ENCODE data around the gene CBX2. TPM values are rescaled to one million over a fixed set of nuclear protein-coding genes. Genes with fewer than 3 reads are reported as not detected.

CBX2 gene
- total and polyA plus RNA-seq, 2 donors (not counting 1 experiment from before 2014, with no cell fraction given): 0.77 to 0.83 TPM

- no peak for DNase-seq (ENCODE audit: low read depth in 2 of 2)
- Histone ChIP-seq H3K9me3 (ENCODE audit: control insufficient read depth, insufficient read depth, low read depth, low read length) (no peaks in the 10 kb centered on the region), H2AFZ (ENCODE audit: low read length) (no peak overlapping the region), H3K79me2 (ENCODE audit: control insufficient read depth, insufficient read depth, low read length) (no peaks in the 10 kb centered on the region), H4K20me1 (ENCODE audit: control insufficient read depth, extremely low read depth, insufficient read depth, low read length) (no peaks in the 10 kb centered on the region), H3K9ac (ENCODE audit: insufficient read depth, low read length) (no peak overlapping the region), H3K36me3 (ENCODE audit: control insufficient read depth, insufficient read depth, low read length) (no peaks in the 10 kb centered on the region), H3K4me1 (ENCODE audit: control insufficient read depth, extremely low read depth, insufficient read depth, low read length) (no peaks in the 10 kb centered on the region), H3K27ac (ENCODE audit: insufficient read depth, low read length) (no peak overlapping the region), H3K4me2 (ENCODE audit: extremely low read depth, insufficient read depth, low read length) (no peak overlapping the region), H3K4me3 (replicated peaks in 1 of 4; ENCODE audit: control extremely low read depth in 1 of 4, insufficient read depth in 1 of 4, low read depth in 3 of 4, low read length in 4 of 4) (no peak overlapping the region), H3K27me3 (ENCODE audit: control insufficient read depth, insufficient read depth, low read length) (peaks cover 2% of the 10 kb centered on the region)
- TF ChIP-seq CTCF (conservative IDR thresholded peaks at IDR 0.05 in 1 of 2, IDR thresholded peaks at IDR 0.05 in 1 of 2; ENCODE audit: low read depth in 1 of 2, low read length in 2 of 2) (no peak), EZH2 (IDR thresholded peaks at IDR 0.05; ENCODE audit: low read length, missing control alignments) (no peak)
Measured at GRCh38 chr17:79755591-79755990, 22.4 kb upstream of the CBX2 start.

GRCh38 chr17:79757140-79757745, 20.7 kb upstream of the CBX2 start:
- Histone ChIP-seq H3K79me2 (ENCODE audit: control insufficient read depth, insufficient read depth, low read length) (no peaks in the 10 kb centered on the region), H3K9me3 (ENCODE audit: control insufficient read depth, insufficient read depth, low read depth, low read length) (no peaks in the 10 kb centered on the region), H3K4me3 (replicated peaks in 1 of 4; ENCODE audit: control extremely low read depth in 1 of 4, insufficient read depth in 1 of 4, low read depth in 3 of 4, low read length in 4 of 4) (no peak overlapping the region), H3K27me3 (ENCODE audit: control insufficient read depth, insufficient read depth, low read length) (peaks cover 2% of the 10 kb centered on the region), H3K4me1 (ENCODE audit: control insufficient read depth, extremely low read depth, insufficient read depth, low read length) (no peaks in the 10 kb centered on the region), H2AFZ (ENCODE audit: low read length) (no peak overlapping the region), H3K27ac (ENCODE audit: insufficient read depth, low read length) (no peak overlapping the region), H3K9ac (ENCODE audit: insufficient read depth, low read length) (no peak overlapping the region), H3K4me2 (ENCODE audit: extremely low read depth, insufficient read depth, low read length) (no peak overlapping the region), H4K20me1 (ENCODE audit: control insufficient read depth, extremely low read depth, insufficient read depth, low read length) (no peaks in the 10 kb centered on the region), H3K36me3 (ENCODE audit: control insufficient read depth, insufficient read depth, low read length) (no peaks in the 10 kb centered on the region)
- no peak for DNase-seq (ENCODE audit: low read depth in 2 of 2)
- TF ChIP-seq EZH2 (IDR thresholded peaks at IDR 0.05; ENCODE audit: low read length, missing control alignments) (no peak), CTCF (conservative IDR thresholded peaks at IDR 0.05 in 1 of 2, IDR thresholded peaks at IDR 0.05 in 1 of 2; ENCODE audit: low read depth in 1 of 2, low read length in 2 of 2) (no peak)

- no peak for DNase-seq (ENCODE audit: low read depth in 2 of 2)
- Histone ChIP-seq H3K79me2 (ENCODE audit: control insufficient read depth, insufficient read depth, low read length) (no peaks in the 10 kb centered on the region), H3K9ac (ENCODE audit: insufficient read depth, low read length) (no peak overlapping the region), H3K27ac (ENCODE audit: insufficient read depth, low read length) (no peak overlapping the region), H3K4me1 (ENCODE audit: control insufficient read depth, extremely low read depth, insufficient read depth, low read length) (no peaks in the 10 kb centered on the region), H3K4me2 (ENCODE audit: extremely low read depth, insufficient read depth, low read length) (no peak overlapping the region), H4K20me1 (ENCODE audit: control insufficient read depth, extremely low read depth, insufficient read depth, low read length) (no peaks in the 10 kb centered on the region), H3K9me3 (ENCODE audit: control insufficient read depth, insufficient read depth, low read depth, low read length) (no peaks in the 10 kb centered on the region), H3K4me3 (replicated peaks in 1 of 4; ENCODE audit: control extremely low read depth in 1 of 4, insufficient read depth in 1 of 4, low read depth in 3 of 4, low read length in 4 of 4) (no peak overlapping the region), H3K36me3 (ENCODE audit: control insufficient read depth, insufficient read depth, low read length) (no peaks in the 10 kb centered on the region), H3K27me3 (ENCODE audit: control insufficient read depth, insufficient read depth, low read length) (peaks cover 2% of the 10 kb centered on the region), H2AFZ (ENCODE audit: low read length) (no peak overlapping the region)
- TF ChIP-seq CTCF (conservative IDR thresholded peaks at IDR 0.05 in 1 of 2, IDR thresholded peaks at IDR 0.05 in 1 of 2; ENCODE audit: low read depth in 1 of 2, low read length in 2 of 2) (no peak), EZH2 (IDR thresholded peaks at IDR 0.05; ENCODE audit: low read length, missing control alignments) (no peak)
Measured at GRCh38 chr17:79758271-79758670, 19.7 kb upstream of the CBX2 start.

All from fibroblast of lung (primary cell).